Measurements from ENCODE around the gene CASK. TPM values are rescaled to one million over a fixed set of nuclear protein-coding genes. Genes with fewer than 3 reads are reported as not detected.

Gene CASK
- total and polyA plus RNA-seq, 9 of the 15 experiments (the other 6 are each of a cell fraction or from before 2014, with no cell fraction given), result 1.3 to 7.4 (median 5.2) TPM

DNA sequence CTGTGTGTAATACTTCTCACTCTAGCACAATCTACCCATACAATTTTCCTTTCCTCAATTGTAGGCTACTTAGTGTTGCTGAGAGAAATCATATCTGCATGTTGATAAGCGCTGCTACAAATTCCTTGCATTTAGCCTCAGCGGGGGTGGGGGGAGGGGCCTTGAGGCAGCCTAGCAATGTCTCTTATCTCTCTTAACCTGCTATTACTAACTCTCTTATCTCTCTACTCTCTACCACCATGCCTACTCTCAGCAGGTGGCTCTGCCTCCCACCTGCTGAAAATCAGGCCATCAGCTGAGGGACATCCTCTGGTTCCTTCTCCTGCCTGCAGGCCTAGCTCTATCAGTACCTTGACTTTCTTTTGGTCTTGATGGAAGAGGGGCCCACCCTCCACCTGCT is 100.5 kb downstream of the CASK start (continued):
- TF ChIP-seq, protein P1, sequence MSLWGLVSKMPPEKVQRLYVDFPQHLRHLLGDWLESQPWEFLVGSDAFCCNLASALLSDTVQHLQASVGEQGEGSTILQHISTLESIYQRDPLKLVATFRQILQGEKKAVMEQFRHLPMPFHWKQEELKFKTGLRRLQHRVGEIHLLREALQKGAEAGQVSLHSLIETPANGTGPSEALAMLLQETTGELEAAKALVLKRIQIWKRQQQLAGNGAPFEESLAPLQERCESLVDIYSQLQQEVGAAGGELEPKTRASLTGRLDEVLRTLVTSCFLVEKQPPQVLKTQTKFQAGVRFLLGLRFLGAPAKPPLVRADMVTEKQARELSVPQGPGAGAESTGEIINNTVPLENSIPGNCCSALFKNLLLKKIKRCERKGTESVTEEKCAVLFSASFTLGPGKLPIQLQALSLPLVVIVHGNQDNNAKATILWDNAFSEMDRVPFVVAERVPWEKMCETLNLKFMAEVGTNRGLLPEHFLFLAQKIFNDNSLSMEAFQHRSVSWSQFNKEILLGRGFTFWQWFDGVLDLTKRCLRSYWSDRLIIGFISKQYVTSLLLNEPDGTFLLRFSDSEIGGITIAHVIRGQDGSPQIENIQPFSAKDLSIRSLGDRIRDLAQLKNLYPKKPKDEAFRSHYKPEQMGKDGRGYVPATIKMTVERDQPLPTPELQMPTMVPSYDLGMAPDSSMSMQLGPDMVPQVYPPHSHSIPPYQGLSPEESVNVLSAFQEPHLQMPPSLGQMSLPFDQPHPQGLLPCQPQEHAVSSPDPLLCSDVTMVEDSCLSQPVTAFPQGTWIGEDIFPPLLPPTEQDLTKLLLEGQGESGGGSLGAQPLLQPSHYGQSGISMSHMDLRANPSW (CRISPR knock-in tag; IDR thresholded peaks at IDR 0.05), result no peak
- TF ChIP-seq FOXK1 (CRISPR knock-in tag; IDR thresholded peaks at IDR 0.05; ENCODE audit: borderline replicate concordance), result no peak
- TF ChIP-seq LEF1 (IDR thresholded peaks at IDR 0.05), result no peak
- no peak for TF ChIP-seq ZC3H8 (IDR thresholded peaks at IDR 0.05)
- TF ChIP-seq ZNF507 (tag; conservative IDR thresholded peaks at IDR 0.05), result no peak
- TF ChIP-seq ZNF224 (CRISPR knock-in tag; IDR thresholded peaks at IDR 0.05), result no peak
- TF ChIP-seq ZBED1 (IDR thresholded peaks at IDR 0.05), result no peak
- TF ChIP-seq, protein P2, sequence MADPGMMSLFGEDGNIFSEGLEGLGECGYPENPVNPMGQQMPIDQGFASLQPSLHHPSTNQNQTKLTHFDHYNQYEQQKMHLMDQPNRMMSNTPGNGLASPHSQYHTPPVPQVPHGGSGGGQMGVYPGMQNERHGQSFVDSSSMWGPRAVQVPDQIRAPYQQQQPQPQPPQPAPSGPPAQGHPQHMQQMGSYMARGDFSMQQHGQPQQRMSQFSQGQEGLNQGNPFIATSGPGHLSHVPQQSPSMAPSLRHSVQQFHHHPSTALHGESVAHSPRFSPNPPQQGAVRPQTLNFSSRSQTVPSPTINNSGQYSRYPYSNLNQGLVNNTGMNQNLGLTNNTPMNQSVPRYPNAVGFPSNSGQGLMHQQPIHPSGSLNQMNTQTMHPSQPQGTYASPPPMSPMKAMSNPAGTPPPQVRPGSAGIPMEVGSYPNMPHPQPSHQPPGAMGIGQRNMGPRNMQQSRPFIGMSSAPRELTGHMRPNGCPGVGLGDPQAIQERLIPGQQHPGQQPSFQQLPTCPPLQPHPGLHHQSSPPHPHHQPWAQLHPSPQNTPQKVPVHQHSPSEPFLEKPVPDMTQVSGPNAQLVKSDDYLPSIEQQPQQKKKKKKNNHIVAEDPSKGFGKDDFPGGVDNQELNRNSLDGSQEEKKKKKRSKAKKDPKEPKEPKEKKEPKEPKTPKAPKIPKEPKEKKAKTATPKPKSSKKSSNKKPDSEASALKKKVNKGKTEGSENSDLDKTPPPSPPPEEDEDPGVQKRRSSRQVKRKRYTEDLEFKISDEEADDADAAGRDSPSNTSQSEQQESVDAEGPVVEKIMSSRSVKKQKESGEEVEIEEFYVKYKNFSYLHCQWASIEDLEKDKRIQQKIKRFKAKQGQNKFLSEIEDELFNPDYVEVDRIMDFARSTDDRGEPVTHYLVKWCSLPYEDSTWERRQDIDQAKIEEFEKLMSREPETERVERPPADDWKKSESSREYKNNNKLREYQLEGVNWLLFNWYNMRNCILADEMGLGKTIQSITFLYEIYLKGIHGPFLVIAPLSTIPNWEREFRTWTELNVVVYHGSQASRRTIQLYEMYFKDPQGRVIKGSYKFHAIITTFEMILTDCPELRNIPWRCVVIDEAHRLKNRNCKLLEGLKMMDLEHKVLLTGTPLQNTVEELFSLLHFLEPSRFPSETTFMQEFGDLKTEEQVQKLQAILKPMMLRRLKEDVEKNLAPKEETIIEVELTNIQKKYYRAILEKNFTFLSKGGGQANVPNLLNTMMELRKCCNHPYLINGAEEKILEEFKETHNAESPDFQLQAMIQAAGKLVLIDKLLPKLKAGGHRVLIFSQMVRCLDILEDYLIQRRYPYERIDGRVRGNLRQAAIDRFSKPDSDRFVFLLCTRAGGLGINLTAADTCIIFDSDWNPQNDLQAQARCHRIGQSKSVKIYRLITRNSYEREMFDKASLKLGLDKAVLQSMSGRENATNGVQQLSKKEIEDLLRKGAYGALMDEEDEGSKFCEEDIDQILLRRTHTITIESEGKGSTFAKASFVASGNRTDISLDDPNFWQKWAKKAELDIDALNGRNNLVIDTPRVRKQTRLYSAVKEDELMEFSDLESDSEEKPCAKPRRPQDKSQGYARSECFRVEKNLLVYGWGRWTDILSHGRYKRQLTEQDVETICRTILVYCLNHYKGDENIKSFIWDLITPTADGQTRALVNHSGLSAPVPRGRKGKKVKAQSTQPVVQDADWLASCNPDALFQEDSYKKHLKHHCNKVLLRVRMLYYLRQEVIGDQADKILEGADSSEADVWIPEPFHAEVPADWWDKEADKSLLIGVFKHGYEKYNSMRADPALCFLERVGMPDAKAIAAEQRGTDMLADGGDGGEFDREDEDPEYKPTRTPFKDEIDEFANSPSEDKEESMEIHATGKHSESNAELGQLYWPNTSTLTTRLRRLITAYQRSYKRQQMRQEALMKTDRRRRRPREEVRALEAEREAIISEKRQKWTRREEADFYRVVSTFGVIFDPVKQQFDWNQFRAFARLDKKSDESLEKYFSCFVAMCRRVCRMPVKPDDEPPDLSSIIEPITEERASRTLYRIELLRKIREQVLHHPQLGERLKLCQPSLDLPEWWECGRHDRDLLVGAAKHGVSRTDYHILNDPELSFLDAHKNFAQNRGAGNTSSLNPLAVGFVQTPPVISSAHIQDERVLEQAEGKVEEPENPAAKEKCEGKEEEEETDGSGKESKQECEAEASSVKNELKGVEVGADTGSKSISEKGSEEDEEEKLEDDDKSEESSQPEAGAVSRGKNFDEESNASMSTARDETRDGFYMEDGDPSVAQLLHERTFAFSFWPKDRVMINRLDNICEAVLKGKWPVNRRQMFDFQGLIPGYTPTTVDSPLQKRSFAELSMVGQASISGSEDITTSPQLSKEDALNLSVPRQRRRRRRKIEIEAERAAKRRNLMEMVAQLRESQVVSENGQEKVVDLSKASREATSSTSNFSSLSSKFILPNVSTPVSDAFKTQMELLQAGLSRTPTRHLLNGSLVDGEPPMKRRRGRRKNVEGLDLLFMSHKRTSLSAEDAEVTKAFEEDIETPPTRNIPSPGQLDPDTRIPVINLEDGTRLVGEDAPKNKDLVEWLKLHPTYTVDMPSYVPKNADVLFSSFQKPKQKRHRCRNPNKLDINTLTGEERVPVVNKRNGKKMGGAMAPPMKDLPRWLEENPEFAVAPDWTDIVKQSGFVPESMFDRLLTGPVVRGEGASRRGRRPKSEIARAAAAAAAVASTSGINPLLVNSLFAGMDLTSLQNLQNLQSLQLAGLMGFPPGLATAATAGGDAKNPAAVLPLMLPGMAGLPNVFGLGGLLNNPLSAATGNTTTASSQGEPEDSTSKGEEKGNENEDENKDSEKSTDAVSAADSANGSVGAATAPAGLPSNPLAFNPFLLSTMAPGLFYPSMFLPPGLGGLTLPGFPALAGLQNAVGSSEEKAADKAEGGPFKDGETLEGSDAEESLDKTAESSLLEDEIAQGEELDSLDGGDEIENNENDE (IDR thresholded peaks at IDR 0.05; ENCODE audit: low read depth, low read length), result no peak
- TF ChIP-seq KLF1 (tag; IDR thresholded peaks at IDR 0.05), result no peak
- TF ChIP-seq TARDBP (IDR thresholded peaks at IDR 0.05), result no peak
- TF ChIP-seq MIER1 (IDR thresholded peaks at IDR 0.05; ENCODE audit: low read depth), result no peak
- TF ChIP-seq, protein P3, sequence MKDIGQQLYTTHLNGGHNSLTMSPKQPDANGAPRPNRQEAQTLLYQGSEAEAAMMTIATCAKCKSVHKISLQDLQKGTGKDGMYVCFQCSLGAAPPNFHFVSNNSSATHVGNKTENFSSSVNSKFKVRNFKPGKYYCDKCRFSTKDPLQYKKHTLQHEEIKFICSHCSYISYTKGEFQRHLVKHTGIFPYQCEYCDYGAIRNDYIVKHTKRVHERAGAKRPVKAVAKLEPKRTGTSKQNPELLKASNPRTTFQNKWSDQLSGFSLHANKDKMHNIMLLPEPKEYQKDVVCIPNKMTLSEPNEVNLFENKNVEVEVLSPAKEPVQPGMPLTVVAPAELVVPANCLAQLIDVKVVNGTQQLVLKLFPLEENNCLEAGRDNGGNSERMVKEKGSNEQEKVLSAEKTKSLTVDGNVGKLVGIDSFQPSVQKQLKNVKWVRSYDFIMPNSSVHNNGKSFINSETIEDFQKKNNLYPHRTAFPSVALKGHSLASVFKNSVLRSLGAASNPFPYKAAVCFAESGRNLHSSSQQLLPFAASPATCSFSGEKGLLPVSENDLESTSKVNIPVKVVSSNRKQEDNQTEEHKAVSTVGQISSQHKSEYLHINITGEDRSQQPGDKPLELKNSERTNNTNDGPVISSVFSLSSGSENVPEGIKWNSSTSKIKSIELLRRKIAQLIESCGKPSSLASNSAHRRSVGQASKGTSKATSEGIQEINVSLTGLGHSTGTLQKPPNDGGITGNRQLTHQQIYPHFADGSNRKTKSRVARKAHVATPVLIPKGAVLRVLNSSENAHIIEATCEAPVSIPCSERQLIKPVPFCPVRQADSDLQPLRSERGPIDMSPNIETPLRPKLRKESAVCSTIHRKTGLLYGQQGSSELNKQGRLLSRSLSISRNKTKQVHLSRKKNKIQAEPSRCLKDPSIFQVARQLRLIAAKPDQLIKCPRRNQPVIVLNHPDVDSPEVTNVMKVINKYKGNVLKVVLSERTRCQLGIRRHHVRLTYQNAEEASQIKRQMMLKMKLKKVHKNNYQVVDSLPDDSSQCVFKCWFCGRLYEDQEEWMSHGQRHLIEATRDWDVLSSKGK (CRISPR knock-in tag; IDR thresholded peaks at IDR 0.05), result no peak
- TF ChIP-seq ELF2 (CRISPR knock-in tag; IDR thresholded peaks at IDR 0.05), result no peak
